PC-3 (cell line): ENCODE data around the gene LPCAT1. TPM values are rescaled to one million over a fixed set of nuclear protein-coding genes. Genes with fewer than 3 reads are reported as not detected.
A peak's percentile ranks its signal among the peaks of the same experiment; 100 is the strongest.

ENCODE experiments used
- ATAC-seq: fragments of 200-7000 bp; cut with Tn5 transposase; 2 replicates; pipeline ENCODE4 v1.9.1; 2020; ENCODE audit warnings: mild to moderate bottlenecking, moderate library complexity
- BruUV-seq: library from RNA; stranded (reverse); fragments of 400-500 nt; replicated peaks from 2 replicates; lab custom pipeline; 2021; lab: Mats Ljungman, UMichigan
- CTCF ChIA-PET: fragments of 300-600 bp; sonication (Branson Sonifier 250); formaldehyde crosslinking; loops from one replicate; lab custom pipeline; 2022; ENCODE audit warnings: antibody characterized with exemption; lab: Charles Lee
- POLR2A ChIA-PET: fragments of 300-600 bp; sonication (Branson Sonifier 250); formaldehyde crosslinking; loops from one replicate; lab custom pipeline; 2022; ENCODE audit warnings: antibody characterized with exemption; ENCODE audit not compliant: unreplicated experiment; lab: Charles Lee
- DNase-seq: peaks from one replicate; pipeline ENCODE4 v3.0.0-alpha.2; 2015
- H2AFZ ChIP-seq: fragments of 300-600 bp; sonication (generic); 2 replicates; pipeline ENCODE4 v1.6.0; 2016; ENCODE audit warnings: antibody characterized with exemption, low read length
- H3F3A ChIP-seq: fragments of 300-600 bp; sonication (generic); one replicate; pipeline ENCODE4 v1.6.0; 2017; ENCODE audit warnings: antibody characterized with exemption, low read length, control low read depth, mild to moderate bottlenecking; ENCODE audit not compliant: unreplicated experiment
- H3K27ac ChIP-seq: fragments of 300-600 bp; sonication (generic); 2 replicates; pipeline ENCODE4 v1.5.1; 2016; ENCODE audit warnings: mild to moderate bottlenecking, low read length
- H3K27me3 ChIP-seq: fragments of 300-600 bp; sonication (generic); 2 replicates; pipeline ENCODE4 v1.6.1; 2016; ENCODE audit warnings: low read length, mixed read lengths
- H3K36me3 ChIP-seq: fragments of 300-600 bp; sonication (generic); 2 replicates; pipeline ENCODE4 v1.6.1; 2016; ENCODE audit warnings: low read depth, mixed run types, low read length, mixed read lengths
- H3K4me1 ChIP-seq: fragments of 300-600 bp; sonication (generic); 2 replicates; pipeline ENCODE4 v1.5.1; 2016; ENCODE audit warnings: low read length; ENCODE audit not compliant: insufficient read depth
- H3K4me2 ChIP-seq: fragments of 300-600 bp; sonication (generic); 2 replicates; pipeline ENCODE4 v1.6.0; 2016; ENCODE audit warnings: low read length
- H3K4me3 ChIP-seq: fragments of 300-600 bp; sonication (generic); 2 replicates; pipeline ENCODE4 v1.5.1; 2016; ENCODE audit warnings: mild to moderate bottlenecking, low read length, mixed read lengths
- H3K79me2 ChIP-seq: fragments of 300-600 bp; sonication (generic); 2 replicates; pipeline ENCODE4 v1.6.1; 2017; ENCODE audit warnings: low read length, mixed read lengths
- H3K9ac ChIP-seq: fragments of 300-600 bp; sonication (generic); 2 replicates; pipeline ENCODE4 v1.6.0; 2016; ENCODE audit warnings: mild to moderate bottlenecking, low read length
- H3K9me2 ChIP-seq: fragments of 300-600 bp; sonication (generic); replicated peaks from 2 replicates; pipeline ENCODE4 v1.6.1; 2016; ENCODE audit warnings: mixed run types, low read length, mixed read lengths
- H3K9me3 ChIP-seq: fragments of 300-600 bp; sonication (generic); 2 replicates; pipeline ENCODE4 v1.6.1; 2016; ENCODE audit warnings: low read length, mixed read lengths
- H4K20me1 ChIP-seq: fragments of 300-600 bp; sonication (generic); 2 replicates; pipeline ENCODE4 v1.6.1; 2016; ENCODE audit warnings: low read length, mixed read lengths
- CTCF ChIP-seq: fragments of 300-600 bp; sonication (generic); conservative IDR thresholded peaks from 2 replicates; pipeline ENCODE4 v1.5.1; 2017; ENCODE audit warnings: antibody characterized with exemption, low read depth, mild to moderate bottlenecking, low read length
- EZH2 ChIP-seq: fragments of 300-600 bp; sonication (generic); IDR thresholded peaks from one replicate; pipeline ENCODE4 v1.6.1; 2017; ENCODE audit warnings: antibody characterized with exemption, mild to moderate bottlenecking, low read length; ENCODE audit not compliant: unreplicated experiment
- EZH2phosphoT487 ChIP-seq: fragments of 300-600 bp; sonication (generic); IDR thresholded peaks from 2 replicates; pipeline ENCODE4 v1.6.1; 2018; ENCODE audit warnings: mild to moderate bottlenecking, antibody characterized with exemption, low read length, borderline replicate concordance
- intact Hi-C: fragments of 100-400 bp; cut with micrococcal nuclease; formaldehyde crosslinking; loops from 2 replicates; pipeline ENCODE4 v1.9.0; 2023
- total RNA-seq: library from RNA; depleted of rRNA; stranded (reverse); fragments of >200 nt; gene quantifications from 2 replicates; pipeline ENCODE4 v1.2.3, GENCODE V29; 2014

The LPCAT1 gene
- total RNA-seq, 1 experiment from 2014 or later, result 121 TPM

GRCh38 chr5:1538276-1538675, 14.5 kb upstream of the LPCAT1 start:
- Histone ChIP-seq H3K36me3 (no peaks in the 10 kb centered on the region), H3K9me2 (no peaks in the 10 kb centered on the region), H2AFZ (no peak overlapping the region), H3K79me2 (no peaks in the 10 kb centered on the region), H3K4me2 (no peak overlapping the region), H3F3A (no peaks in the 10 kb centered on the region), H3K4me1 (peaks cover 23% of the 10 kb centered on the region; the same call in 1 of the 2 replicates), H3K9ac (no peak overlapping the region), H4K20me1 (no peaks in the 10 kb centered on the region), H3K9me3 (no peaks in the 10 kb centered on the region), H3K27me3 (no peaks in the 10 kb centered on the region), H3K27ac (no peak overlapping the region), H3K4me3 (no peak overlapping the region)
- TF ChIP-seq CTCF (no peak), EZH2 (no peak), EZH2phosphoT487 (no peak)
- ChIA-PET CTCF (no interaction called here), POLR2A (no interaction called here)
- intact Hi-C loops, result no loop called here
- DNase-seq, result no peak
- BruUV-seq, result no TSS peak
- ATAC-seq, result no peak

GRCh38 chr5:1537603-1538154, 13.9 kb upstream of the LPCAT1 start:
- DNase-seq (no peak), ATAC-seq (no peak)
- Histone ChIP-seq H3K4me1 (peaks cover 20% of the 10 kb centered on the region; the same call in 1 of the 2 replicates), H3K27ac (no peak overlapping the region), H3K36me3 (no peaks in the 10 kb centered on the region), H3K9me2 (no peaks in the 10 kb centered on the region), H3K4me2 (no peak overlapping the region), H3K9ac (no peak overlapping the region), H3K4me3 (no peak overlapping the region), H3K9me3 (no peaks in the 10 kb centered on the region), H3K27me3 (no peaks in the 10 kb centered on the region), H3F3A (no peaks in the 10 kb centered on the region), H3K79me2 (no peaks in the 10 kb centered on the region), H4K20me1 (no peaks in the 10 kb centered on the region), H2AFZ (no peak overlapping the region; the same call in 1 of the 2 replicates)
- intact Hi-C loops, result no loop called here
- CTCF ChIA-PET, result no interaction called here
- BruUV-seq, result no TSS peak
- TF ChIP-seq EZH2 (no peak), CTCF (no peak), EZH2phosphoT487 (no peak)
- POLR2A ChIA-PET, result no interaction called here

- ChIA-PET POLR2A (no interaction called here), CTCF (no interaction called here)
- peaks cover 15% of the 10 kb centered on the region; the same call in 1 of the 2 replicates for H3K4me1 ChIP-seq
- H3F3A ChIP-seq, result no peaks in the 10 kb centered on the region
- peak overlapping the region; percentile 46 for H3K4me3 ChIP-seq
- no peaks in the 10 kb centered on the region for H3K36me3 ChIP-seq
- no peak for TF ChIP-seq CTCF
- no peak for TF ChIP-seq EZH2
- TF ChIP-seq EZH2phosphoT487, result no peak
- no peak overlapping the region for H3K27ac ChIP-seq
- H3K9me2 ChIP-seq, result no peaks in the 10 kb centered on the region
- peak overlapping the region; percentile 73 for H3K4me2 ChIP-seq
- DNase-seq (no peak), ATAC-seq (no peak)
- H3K9ac ChIP-seq, result peak overlapping the region; percentile 3; the same call in 1 of the 2 replicates
- intact Hi-C loops, result no loop called here
- H4K20me1 ChIP-seq, result no peaks in the 10 kb centered on the region
- no peaks in the 10 kb centered on the region for H3K9me3 ChIP-seq
- BruUV-seq, result no TSS peak
- no peaks in the 10 kb centered on the region for H3K79me2 ChIP-seq
- no peaks in the 10 kb centered on the region for H3K27me3 ChIP-seq
- H2AFZ ChIP-seq, result peak overlapping the region; percentile 68
Measured at GRCh38 chr5:1536871-1537602, 13.3 kb upstream of the LPCAT1 start.
